NCI-H1105 (cell line): ENCODE data around the gene RBBP8NL.

Experiments
- DNase-seq: peaks from one replicate; lab custom pipeline; 2025; lab: John Stamatoyannopoulos, UW

The RBBP8NL gene

DNA sequence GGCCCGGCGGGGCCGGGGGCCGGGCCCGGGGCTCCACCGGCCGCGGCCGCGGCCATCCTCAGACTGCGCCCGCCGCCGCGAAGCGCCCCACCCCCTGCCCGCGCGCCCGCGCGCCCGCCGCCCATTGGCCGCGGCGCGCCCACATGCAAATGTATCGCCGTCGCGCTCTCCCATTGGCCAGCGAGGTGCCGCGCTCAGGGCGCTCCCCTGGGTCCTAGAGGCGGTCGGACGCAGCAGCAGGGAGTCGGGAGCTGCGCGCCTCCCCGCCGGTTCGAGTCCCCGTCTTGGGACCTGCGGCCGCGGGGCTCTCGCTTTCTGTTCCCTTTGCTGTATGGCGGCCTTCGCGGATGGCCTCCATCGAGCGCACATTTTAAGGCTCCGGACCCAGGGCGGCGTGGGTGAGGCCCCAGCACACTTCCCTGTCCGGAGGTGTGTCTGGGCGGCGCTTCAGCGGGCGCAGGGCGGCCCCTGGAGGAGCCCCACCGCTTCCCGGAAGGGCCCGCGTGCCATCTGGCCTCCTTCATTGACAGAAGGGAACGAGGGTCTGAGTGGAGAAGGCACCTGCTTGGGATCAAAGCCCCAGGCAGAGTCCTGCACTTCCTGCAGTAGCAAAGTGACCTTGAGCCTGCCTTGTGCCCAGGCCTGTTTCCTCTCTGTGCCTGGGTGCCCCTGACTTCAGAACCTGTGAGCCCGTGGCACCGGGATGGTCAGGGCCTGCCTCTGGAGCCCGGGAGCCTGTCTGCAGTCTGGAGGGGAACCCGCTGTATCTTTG, 19.9 kb downstream of the RBBP8NL start, which contains the start of gene CABLES2:
Gene CABLES2 (minus strand): TSS at position 65 of the 772 bp plus-strand sequence. CDS start 9 bp downstream, at position 56.
- peak; percentile 94 for DNase-seq

DNA sequence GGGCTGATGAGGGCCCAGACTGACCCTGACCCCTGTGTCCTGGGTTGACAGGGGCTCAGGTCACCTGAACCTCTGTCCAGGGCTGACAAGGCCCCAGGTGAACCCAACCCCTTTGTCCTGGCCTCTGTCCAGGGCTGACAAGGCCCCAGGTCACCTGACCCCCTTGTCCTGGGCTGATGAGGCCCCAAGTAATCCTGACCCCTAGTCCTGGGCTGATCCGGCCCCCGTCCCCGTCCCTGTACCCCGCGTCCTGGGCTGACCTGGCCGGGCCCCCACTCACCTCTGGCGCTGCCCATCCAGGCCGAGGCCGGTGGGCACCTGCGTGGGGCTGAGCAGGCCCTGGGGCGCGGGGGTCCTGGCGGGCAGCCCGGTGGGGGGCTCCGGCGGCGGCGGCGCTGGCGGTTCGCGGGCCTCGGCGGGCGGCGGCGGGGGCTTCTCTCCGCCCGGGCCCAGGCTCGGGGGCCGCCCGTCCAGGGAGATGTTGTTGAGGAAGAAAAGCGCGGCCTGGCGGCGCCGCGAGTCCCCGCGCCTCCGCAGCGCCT, 20.6 kb downstream of the RBBP8NL start:
- no peak for DNase-seq

DNA sequence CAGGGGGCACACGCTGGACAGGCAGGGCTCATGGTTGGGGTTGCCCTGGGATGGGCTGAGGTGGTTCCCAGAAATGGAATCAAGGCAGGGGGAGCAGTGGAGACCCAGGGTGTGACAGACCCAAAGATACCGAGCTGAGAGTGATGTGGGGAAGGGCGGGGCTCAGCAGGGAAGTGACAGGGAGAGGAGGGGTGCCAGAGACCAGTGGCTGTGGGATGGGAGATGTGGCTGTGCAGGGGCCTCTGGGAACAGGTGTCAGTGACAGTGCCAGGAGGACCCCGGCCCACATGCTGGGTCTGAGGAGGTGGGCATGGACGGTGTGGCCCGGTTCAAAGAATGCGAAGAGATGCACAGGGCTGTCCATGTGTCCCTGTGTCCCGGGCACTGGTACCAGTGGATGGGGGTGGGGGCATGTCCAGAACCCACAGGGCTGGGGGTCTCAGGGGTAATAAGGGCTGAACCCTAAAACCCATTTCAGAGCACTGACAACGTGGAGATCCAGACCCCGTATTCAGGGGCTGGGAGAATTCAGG, 21.3 kb downstream of the RBBP8NL start:
- no peak for DNase-seq

DNA sequence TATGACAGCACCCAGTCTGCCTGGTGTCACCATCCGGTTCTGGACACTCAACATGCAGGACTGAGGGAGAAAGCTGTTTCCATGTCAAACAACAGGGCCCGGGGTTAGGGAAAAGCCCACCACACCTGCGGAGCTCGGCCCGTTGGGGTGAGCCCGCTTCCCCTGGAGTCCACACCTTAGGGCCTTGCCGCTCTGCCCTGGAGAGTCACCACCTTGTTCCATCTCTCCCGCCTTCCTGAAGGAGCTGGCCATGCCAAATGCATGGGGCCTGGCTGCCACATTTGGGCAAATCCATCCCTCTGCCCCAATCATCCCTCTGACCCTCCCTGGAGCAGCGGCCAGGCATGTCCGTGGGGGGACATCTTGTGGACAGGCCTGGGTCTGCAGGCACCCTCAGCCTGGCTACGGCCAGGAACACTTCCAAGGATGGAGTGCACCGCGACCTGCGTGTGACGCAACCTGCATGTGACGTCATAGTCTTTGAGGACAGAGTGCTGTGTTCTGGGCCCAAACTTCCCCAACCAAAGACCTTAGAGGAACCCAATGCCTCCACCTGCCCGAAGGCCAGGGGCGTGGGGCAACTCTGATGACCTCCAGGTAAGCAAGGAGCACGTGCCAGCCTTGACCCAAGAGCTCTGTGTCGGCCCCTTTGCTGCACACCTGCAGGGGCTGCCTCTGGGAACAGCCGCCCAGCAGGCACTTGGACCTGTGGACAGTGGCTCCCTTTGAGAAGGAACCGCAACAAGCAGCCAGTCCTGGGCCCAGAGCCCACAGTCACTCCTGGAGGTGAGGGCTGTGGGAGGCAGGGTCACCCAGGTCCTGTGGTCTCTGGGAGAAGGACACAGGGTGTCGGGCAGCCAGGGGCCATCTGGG, 22.0 kb downstream of the RBBP8NL start:
- no peak for DNase-seq

DNA sequence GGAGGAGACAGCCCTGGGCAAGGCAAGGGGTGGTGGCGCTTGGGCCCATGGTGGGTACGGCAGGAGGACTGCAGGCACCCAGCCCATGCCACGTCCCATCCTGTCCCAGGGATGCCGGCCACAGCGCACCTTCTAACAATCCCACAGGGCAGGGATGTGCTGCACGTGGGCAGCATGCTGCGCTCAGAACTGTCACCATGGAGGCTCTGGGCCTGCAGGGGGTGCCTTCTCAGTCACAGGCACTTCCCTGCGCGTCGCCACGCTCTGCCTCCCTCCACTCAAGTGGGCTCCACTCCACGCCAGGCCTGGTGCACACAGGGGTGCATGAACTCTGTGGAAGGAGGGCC, 22.6 kb downstream of the RBBP8NL start:
- DNase-seq, result no peak

DNA sequence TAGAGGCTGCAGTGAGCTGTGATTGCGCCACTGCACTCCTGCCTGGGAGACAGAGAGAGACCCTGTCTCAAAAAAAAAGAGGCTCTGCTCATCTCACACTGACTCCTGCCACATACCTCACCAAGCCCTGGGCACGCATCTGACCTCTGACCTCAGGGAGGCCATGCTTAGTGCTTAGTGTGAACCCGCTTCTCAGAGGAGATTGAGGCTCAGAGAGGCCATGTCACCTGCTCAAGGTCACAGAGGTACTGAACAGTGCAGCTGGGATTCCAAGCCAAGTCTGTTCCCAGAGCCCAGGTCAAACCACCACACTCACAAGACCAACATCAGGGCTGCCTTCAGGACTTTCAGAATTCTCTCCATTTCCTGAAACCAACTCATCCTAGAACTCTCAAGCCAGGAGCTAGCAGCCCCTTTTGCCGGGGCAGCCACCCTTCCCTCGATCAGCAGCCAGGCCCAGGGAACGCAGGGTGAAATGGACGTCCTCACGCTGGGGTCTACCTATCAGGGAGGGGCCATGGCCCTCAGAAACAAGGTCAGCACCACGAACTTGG, 23.1 kb downstream of the RBBP8NL start:
- no peak for DNase-seq

DNA sequence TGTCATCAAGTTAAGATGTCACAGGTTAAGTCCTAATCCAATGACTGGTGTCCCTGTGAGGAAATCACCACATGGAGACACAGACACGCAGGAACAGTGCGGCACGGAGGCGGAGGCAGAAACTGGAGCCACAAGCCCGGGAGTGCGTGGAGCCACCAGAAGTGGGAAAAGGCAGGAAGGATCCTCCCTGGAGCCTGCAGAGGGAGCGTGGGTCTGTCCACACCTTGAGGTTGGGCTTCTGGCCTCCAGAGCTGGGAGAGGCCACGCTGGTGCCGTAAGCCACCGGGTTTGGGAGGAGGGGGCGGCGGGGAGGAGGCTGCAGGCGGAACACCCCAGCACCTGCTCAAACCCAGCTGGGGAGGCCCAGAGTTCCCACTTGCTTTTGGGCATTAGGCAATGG, 24.0 kb downstream of the RBBP8NL start:
- DNase-seq, result no peak

DNA sequence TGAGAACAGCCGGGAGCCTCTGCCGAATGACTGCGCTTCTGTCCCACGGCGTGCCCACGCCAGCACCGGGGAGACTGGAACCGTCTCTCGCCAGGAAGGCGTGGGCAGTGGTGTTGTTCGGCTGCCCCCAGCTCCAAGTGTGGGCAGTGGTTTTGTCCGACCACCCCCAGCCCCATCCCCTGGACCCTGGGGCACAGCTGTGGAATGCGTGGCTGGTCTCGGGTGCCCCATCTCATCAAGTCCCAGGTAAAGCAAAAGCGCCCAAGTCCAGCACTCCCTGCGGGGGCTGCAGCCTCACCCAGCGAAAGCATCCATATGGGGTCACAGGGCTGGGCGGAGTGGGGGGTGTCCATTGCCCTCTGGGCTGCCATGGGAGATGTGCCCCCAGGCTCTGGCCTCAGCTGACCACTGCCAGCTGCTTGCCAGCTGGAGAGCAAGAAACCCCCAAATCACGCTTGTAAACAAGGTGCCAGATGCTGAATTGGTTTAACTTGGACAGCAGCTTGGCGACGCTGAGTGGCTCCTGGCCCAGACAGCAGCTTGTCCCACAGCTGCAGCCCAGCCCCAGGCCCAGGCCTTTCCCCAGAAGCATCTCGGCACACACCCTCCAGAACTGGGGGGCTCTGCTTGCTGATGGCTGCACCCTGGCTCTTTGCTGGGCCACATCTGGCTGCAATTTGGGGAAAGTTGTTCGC, 24.7 kb downstream of the RBBP8NL start:
- DNase-seq, result no peak

DNA sequence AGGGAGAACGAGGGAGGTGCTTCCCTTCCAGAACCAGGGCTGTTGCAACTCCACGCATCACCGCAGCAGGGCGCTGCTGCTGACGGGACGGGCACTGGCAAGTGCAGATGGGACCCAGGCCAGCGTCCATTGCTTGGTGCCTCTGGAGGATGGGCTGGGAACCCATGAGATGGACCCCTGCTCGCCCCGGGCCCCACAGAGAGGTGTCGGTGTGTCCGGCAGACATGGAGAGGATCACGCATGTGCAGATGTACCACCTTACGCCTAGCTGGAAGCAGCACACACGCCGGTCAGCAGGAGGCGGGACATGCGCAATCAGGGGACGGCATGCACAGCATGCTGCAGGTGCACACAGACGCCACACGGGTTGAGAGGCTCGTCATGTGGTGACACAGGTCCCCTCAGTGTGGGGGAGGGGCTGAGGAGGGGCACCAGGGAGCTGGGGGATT, 26.0 kb downstream of the RBBP8NL start:
- no peak for DNase-seq

DNA sequence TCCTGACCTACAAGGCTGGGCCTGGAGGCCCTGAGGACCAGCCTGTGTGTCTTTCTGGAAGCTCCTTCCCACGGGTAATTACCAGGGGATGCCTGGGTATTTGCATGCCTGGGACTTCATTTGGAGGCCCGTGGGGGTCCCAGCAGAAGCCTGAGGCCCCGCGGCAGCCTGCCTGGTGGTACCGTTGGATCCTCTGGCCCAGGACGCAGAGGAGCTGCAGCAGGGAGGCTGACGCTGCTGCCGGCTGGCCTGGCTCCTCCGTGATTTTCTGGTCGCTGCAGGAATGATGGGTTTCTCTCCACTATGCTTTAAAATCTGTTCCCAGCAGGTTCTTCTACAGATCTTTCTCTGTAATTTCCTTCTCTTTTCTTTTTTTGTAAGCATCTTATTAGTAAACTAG, 26.8 kb downstream of the RBBP8NL start:
- DNase-seq, result no peak

DNA sequence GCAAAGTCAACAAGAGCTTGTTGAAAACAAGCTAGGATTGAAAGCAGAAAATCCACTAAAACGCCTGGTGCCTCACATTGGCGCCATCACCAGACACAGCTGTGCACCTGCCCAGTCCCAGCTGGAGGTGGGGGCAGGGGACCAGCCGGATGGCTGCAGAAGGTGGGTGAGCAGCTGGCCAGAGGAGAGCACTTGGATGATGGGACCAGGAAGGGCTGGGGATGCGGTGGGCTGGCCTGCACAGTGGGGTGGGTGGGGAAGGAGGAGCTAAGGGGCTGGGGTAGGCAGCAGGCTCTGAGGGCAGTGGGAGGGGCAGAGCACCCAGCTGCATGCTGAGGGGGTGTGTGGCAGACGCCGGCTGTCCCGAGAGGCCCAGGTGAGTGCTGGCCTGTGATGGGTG, 27.3 kb downstream of the RBBP8NL start:
- DNase-seq, result no peak

DNA sequence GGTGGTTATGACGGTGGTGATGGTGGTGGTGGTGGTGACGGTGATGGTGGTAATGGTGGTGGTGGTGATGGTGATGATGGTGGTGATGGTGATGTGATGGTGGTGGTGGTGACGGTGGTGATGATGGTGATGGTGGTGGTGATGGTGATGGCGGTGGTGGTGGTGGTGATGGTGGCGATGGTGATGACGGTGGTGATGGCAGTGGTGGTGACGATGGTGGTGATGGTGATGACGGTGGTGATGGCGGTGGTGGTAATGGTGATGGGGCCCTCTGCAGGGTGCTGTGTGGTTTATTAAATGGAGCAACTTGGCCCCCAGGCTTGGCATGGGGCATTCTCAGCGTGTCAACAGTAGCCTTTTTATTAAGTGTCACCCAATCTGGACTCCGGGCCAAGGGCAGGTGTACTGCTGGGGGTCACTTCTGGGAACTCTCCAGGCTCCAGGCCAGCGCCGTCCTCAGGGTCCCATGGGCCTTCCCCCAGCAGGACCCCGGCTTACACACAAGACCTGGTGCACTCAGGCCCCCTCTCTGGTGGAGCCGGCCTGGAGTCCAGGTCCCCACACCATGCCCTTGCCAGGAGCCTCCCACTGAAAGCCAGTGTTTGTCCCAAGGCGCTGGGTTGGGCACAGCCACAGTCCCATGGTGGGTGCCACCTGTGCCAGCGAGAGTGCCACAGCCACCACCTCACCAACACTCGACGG, 29.1 kb downstream of the RBBP8NL start:
- DNase-seq, result no peak

DNA sequence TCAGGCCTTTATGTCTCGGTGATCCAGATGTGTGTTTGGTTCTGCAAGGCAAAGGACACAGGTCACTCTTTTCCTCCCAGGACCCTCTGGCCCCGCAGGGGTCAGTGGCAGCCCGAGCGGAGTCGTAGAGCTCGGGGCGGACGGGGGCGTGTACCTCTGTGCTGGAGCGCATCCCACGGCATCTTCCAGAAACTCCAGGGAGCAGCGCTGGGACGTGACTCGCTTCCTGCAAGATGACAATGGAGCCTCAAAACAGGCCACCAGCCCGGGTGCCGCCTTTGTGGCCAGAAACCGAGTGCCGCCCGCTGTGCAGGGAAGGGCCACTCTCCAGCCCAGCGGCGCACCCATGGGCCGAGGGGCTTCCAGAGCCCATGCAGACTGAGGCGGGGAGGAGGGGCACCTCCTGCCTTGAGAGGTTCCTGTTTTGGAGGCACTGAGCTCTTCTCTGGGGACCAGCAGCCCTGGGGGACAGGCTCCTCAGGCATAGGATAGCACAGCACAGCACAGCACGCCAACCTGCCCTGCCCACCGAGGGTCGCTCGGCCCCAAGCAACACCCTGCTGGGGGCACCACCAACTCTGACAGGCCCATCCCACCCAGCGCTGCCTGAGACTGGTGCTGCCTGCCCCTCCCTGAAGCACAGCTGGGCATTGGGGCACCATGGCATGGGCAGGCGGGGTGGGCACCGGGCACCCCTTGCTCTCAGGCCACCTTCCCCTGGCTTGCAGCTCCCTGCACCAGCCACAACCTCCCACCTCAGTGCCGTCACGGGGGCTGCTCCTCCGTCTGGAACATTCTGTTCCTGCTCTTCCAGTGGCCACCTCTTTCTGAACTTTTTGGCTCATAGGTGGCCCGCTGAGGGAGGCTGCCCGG, 30.7 kb downstream of the RBBP8NL start:
- no peak for DNase-seq

DNA sequence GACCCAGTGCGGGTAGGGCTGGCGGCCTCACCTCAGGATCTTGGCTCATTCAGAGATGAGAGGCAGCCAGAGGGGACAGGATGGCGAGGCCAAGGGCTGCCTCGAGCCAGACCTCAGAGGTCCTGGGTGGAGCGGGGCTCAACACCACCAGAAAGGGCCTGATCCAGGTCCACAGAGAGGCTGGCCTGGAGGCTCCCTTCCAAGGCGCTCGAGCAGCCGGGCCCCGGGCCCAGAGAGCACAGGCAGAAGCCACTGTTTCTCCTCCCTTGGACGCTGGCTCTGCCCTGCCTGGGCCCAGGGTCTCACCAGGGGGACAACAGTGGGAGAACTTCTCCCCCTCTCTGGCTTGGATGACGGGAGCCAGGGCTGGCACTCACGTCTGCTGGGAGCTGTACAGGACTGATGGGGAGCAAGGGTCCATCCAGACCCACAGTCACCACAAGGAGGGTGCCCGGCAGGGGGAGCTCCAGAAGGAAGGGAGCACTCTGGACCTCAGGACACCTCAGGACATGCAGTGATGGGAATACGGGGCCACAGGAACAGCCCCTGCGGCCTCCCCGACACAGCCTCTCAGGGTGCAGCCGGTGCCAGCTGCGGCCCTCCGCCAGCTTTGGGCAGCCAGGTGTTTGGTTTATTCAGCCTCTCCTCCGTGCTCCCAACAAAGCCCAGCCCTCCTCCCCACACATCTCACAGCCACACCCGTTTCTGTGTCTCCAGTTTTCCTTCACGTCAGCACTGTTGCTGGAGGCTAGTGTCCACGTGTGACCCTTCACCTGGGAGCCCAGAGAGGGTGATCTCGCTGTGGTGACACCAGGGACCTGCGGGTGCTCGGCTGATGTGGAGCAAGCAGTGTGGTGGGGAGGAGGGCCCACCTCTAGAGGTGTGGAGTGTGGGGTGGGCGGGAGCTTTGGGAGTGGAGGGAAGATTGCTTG, 31.8 kb downstream of the RBBP8NL start:
- no peak for DNase-seq

DNA sequence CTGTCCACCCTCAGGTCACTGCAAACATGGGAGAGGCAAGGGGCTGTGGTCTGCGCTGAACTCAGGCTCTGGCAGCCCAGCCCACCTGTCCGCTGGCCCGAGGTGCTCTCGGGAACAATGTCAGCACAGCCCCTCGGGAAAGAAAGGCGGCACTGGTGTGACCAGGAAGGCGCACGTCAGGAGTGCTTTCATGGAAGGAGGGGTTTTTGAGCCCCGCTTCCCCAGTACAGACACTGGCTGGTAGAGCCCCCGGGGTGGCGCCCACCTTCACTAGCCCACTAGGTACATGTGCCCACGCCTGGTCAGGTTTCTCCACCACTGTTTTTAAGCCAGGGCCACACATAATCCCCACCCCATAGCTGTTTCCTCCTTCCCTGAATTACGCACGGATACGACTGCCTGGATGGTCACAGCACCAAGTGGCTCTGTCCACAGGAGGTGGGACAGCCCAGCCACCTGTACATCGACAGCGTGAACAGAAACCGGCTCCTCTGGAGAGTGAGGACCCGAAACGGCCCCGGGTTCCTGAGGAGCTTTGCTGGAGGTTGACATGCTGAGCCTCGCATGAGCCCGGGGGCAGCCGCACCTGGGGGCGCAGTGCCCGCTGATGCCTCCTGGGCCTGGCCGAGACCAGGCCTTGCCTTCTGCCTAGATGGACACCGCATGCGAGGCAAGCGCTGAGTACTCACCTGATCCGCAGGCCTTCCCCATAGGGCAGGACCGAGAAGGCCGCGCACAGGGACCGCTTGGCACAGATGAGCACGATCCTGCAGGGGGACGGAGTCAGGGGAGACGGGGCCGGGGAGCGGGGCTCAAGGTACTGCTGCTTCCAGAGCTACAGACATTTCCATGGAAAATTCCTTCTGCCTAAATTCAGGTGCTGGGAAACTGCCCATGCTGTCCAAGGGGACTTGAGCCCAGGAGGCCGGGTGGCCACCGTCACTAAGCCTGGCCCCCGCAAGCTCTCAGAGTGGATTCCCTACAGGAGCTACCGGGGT, 32.8 kb downstream of the RBBP8NL start:
- DNase-seq, result no peak

DNA sequence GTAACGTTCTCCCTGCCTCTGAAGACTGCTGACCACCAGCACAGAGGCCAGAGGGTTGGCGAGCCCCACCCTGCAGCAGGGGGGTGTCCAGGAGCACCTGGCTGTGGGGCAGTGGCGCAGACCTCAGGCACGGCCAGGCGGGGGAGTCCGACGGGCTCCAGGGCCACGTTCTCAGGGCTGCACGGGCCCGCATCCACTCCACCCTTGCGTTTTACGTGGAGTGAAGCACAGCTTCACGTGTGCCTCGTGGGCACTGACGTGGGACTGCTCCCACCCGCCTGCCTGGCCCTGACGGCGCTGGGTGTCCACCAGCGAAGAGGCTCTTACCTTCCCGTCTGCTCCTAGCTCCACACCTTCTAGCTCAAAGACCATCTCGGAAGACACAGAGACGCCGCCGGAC, 33.5 kb downstream of the RBBP8NL start:
- DNase-seq, result no peak

DNA sequence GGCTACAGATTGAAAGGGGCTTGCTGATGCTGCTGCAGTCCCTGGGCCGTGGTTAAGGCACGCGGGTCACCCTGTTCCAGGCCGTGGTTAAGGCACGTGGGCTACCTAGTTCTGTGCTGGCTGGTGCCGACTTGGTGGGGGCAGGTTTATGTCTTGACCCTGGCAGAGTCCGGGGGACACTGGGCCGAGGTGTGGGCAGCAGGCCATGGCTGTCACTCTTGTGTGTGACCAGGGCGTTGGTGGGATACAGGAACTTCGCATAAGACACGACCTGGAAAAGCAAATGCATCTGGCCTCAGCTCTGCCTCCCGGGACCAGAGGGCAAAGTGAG, 34.0 kb downstream of the RBBP8NL start:
- no peak for DNase-seq
